NCI-H2107 (cell line): ENCODE results near the gene GIPC1.
"Not testable (repeated sequence)": the region's sequence is repeated elsewhere in the genome, so short reads cannot be mapped to it uniquely, and the experiment has no call there.

Experiments
- DNase-seq: peaks from one replicate; lab custom pipeline; 2025; lab: John Stamatoyannopoulos, UW

GIPC1 gene

GRCh38 chr19:14470031-14470876, 25.7 kb downstream of the GIPC1 start:
- no peak for DNase-seq

- no peak for DNase-seq
These were observed 28.1 kb downstream of the GIPC1 start for GRCh38 chr19:14467816-14468215.

GRCh38 chr19:14467391-14467790, 28.5 kb downstream of the GIPC1 start:
- no peak for DNase-seq

- DNase-seq, result no peak
These were observed 32.2 kb downstream of the GIPC1 start for GRCh38 chr19:14463747-14464146.

- not testable (repeated sequence) for DNase-seq
These were observed 33.5 kb downstream of the GIPC1 start for GRCh38 chr19:14462401-14462800.

- no peak for DNase-seq
These were observed 35.0 kb downstream of the GIPC1 start for GRCh38 chr19:14460935-14461334.

- no peak for DNase-seq
These were observed 36.2 kb downstream of the GIPC1 start for GRCh38 chr19:14459703-14460102.

GRCh38 chr19:14452303-14452702, 43.6 kb downstream of the GIPC1 start:
- not testable (repeated sequence) for DNase-seq

- no peak for DNase-seq
These were observed 45.1 kb downstream of the GIPC1 start for GRCh38 chr19:14450876-14451275.

- no peak for DNase-seq
These were observed 45.6 kb downstream of the GIPC1 start for GRCh38 chr19:14450168-14450874.

- DNase-seq, result no peak
These were observed 46.6 kb downstream of the GIPC1 start for GRCh38 chr19:14449321-14449720.

- no peak for DNase-seq
These were observed 49.4 kb downstream of the GIPC1 start for GRCh38 chr19:14446336-14447036.

- DNase-seq, result no peak
These were observed 52.2 kb downstream of the GIPC1 start for GRCh38 chr19:14443632-14444216.

- DNase-seq, result no peak
These were observed 52.9 kb downstream of the GIPC1 start for GRCh38 chr19:14442891-14443631.

- no peak for DNase-seq
These were observed 54.6 kb downstream of the GIPC1 start for GRCh38 chr19:14441041-14441938.

GRCh38 chr19:14440049-14440448, 55.9 kb downstream of the GIPC1 start:
- DNase-seq, result no peak

GRCh38 chr19:14439014-14439413, 56.9 kb downstream of the GIPC1 start:
- no peak for DNase-seq

GRCh38 chr19:14437578-14438140, 58.3 kb downstream of the GIPC1 start:
- DNase-seq, result no peak

- DNase-seq, result no peak
These were observed 60.4 kb downstream of the GIPC1 start for GRCh38 chr19:14435320-14436050.
